ENCODE measurements around the gene AQP3. TPM values are rescaled to one million over a fixed set of nuclear protein-coding genes. Genes with fewer than 3 reads are reported as not detected.
A peak's percentile ranks its signal among the peaks of the same experiment; 100 is the strongest.

The AQP3 gene
- total RNA-seq, 2 donors from 2014 or later: 2.2 to 2.7 TPM

GRCh38 chr9:33460854-33461253 is 13.5 kb upstream of the AQP3 start:
- no peaks in the 10 kb centered on the region for H3K9me3 ChIP-seq (ENCODE audit: control insufficient read depth, low read length)
- H3K27me3 Mint-ChIP-seq (ENCODE audit: insufficient read depth): no peaks in the 10 kb centered on the region
- peaks cover 33% of the 10 kb centered on the region for H3K36me3 Mint-ChIP-seq (ENCODE audit: low read depth)

GRCh38 chr9:33459115-33459514 is 11.7 kb upstream of the AQP3 start:
- H3K9me3 Mint-ChIP-seq: no peaks in the 10 kb centered on the region
- Histone ChIP-seq H3K4me1 (ENCODE audit: control insufficient read depth, insufficient read depth, low read length) (no peaks in the 10 kb centered on the region), H3K4me3 (ENCODE audit: low read length) (no peak overlapping the region), H3K9me3 (ENCODE audit: control insufficient read depth, low read length) (no peaks in the 10 kb centered on the region), H3K27ac (ENCODE audit: low read depth, low read length) (no peak overlapping the region), H3K36me3 (ENCODE audit: control insufficient read depth, insufficient read depth, low read length) (peaks cover 32% of the 10 kb centered on the region), H3K9ac (ENCODE audit: extremely low read depth, low read length, poor library complexity, severe bottlenecking) (no peak overlapping the region), H3K27me3 (ENCODE audit: control insufficient read depth, insufficient read depth, low read length, poor library complexity, severe bottlenecking) (no peaks in the 10 kb centered on the region)
- peaks cover 7% of the 10 kb centered on the region for H3K4me1 Mint-ChIP-seq
- no peak overlapping the region for H3K4me3 Mint-ChIP-seq
- TF ChIP-seq, protein P1, sequence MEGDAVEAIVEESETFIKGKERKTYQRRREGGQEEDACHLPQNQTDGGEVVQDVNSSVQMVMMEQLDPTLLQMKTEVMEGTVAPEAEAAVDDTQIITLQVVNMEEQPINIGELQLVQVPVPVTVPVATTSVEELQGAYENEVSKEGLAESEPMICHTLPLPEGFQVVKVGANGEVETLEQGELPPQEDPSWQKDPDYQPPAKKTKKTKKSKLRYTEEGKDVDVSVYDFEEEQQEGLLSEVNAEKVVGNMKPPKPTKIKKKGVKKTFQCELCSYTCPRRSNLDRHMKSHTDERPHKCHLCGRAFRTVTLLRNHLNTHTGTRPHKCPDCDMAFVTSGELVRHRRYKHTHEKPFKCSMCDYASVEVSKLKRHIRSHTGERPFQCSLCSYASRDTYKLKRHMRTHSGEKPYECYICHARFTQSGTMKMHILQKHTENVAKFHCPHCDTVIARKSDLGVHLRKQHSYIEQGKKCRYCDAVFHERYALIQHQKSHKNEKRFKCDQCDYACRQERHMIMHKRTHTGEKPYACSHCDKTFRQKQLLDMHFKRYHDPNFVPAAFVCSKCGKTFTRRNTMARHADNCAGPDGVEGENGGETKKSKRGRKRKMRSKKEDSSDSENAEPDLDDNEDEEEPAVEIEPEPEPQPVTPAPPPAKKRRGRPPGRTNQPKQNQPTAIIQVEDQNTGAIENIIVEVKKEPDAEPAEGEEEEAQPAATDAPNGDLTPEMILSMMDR (conservative IDR thresholded peaks at IDR 0.05): no peak
- H3K27me3 Mint-ChIP-seq (ENCODE audit: insufficient read depth): no peaks in the 10 kb centered on the region
- H3K27ac Mint-ChIP-seq: no peak overlapping the region
- 87% methylated on average over 3 of the region's 3 CpGs; no CpG with 5 or more reads in 1 of the 2 experiments for WGBS, 2 experiments (ENCODE audit: insufficient coverage in 1 of 2, insufficient read length in 1 of 2)
- no peak for DNase-seq
- peaks cover 15% of the 10 kb centered on the region for H3K36me3 Mint-ChIP-seq (ENCODE audit: low read depth)

More at GRCh38 chr9:33460854-33461253, 13.5 kb upstream of the AQP3 start:
- H3K4me3 Mint-ChIP-seq: no peak overlapping the region
- Histone ChIP-seq H3K36me3 (ENCODE audit: control insufficient read depth, insufficient read depth, low read length) (peaks cover 49% of the 10 kb centered on the region), H3K27ac (ENCODE audit: low read depth, low read length) (no peak overlapping the region), H3K27me3 (ENCODE audit: control insufficient read depth, insufficient read depth, low read length, poor library complexity, severe bottlenecking) (no peaks in the 10 kb centered on the region), H3K4me3 (ENCODE audit: low read length) (no peak overlapping the region), H3K9ac (ENCODE audit: extremely low read depth, low read length, poor library complexity, severe bottlenecking) (no peak overlapping the region), H3K4me1 (ENCODE audit: control insufficient read depth, insufficient read depth, low read length) (no peaks in the 10 kb centered on the region)
- no peak for DNase-seq
- peaks cover 7% of the 10 kb centered on the region for H3K4me1 Mint-ChIP-seq
- H3K27ac Mint-ChIP-seq: no peak overlapping the region
- 95 to 100% methylated on average over 10 of the region's 10 CpGs for WGBS, 2 experiments (ENCODE audit: insufficient coverage in 1 of 2, insufficient read length in 1 of 2)
- TF ChIP-seq, protein P1 (conservative IDR thresholded peaks at IDR 0.05): no peak
- no peaks in the 10 kb centered on the region for H3K9me3 Mint-ChIP-seq

- H3K27me3 ChIP-seq (ENCODE audit: control insufficient read depth, insufficient read depth, low read length, poor library complexity, severe bottlenecking): no peaks in the 10 kb centered on the region
- TF ChIP-seq, protein P1 (conservative IDR thresholded peaks at IDR 0.05): no peak
- H3K36me3 ChIP-seq (ENCODE audit: control insufficient read depth, insufficient read depth, low read length): peaks cover 27% of the 10 kb centered on the region
- no peak overlapping the region for H3K4me3 ChIP-seq (ENCODE audit: low read length)
- H3K27ac Mint-ChIP-seq: peak overlapping the region; percentile 81
- H3K4me1 Mint-ChIP-seq: peaks cover 7% of the 10 kb centered on the region
- 73% methylated on average over 4 of the region's 4 CpGs; no CpG with 5 or more reads in 1 of the 2 experiments for WGBS, 2 experiments (ENCODE audit: insufficient coverage in 1 of 2, insufficient read length in 1 of 2)
- no peaks in the 10 kb centered on the region for H3K9me3 ChIP-seq (ENCODE audit: control insufficient read depth, low read length)
- no peak overlapping the region for H3K4me3 Mint-ChIP-seq
- H3K4me1 ChIP-seq (ENCODE audit: control insufficient read depth, insufficient read depth, low read length): no peaks in the 10 kb centered on the region
- H3K27me3 Mint-ChIP-seq (ENCODE audit: insufficient read depth): no peaks in the 10 kb centered on the region
- H3K27ac ChIP-seq (ENCODE audit: low read depth, low read length): no peak overlapping the region
- peaks cover 10% of the 10 kb centered on the region for H3K36me3 Mint-ChIP-seq (ENCODE audit: low read depth)
- H3K9ac ChIP-seq (ENCODE audit: extremely low read depth, low read length, poor library complexity, severe bottlenecking): no peak overlapping the region
- no peaks in the 10 kb centered on the region for H3K9me3 Mint-ChIP-seq
- peak; percentile 60 for DNase-seq
Measured at GRCh38 chr9:33458444-33458843, 11.1 kb upstream of the AQP3 start.

All from endodermal cell (in vitro differentiated cells).